Measurements from ENCODE around the gene CYP4F2.
"Not testable (repeated sequence)": the region's sequence is repeated elsewhere in the genome, so short reads cannot be mapped to it uniquely, and the experiment has no call there.

Gene CYP4F2

GRCh38 chr19:15846923-15847322, 51.0 kb downstream of the CYP4F2 start:
- no peak for DNase-seq (ENCODE audit: low spot score)

- DNase-seq (ENCODE audit: low spot score) = not testable (repeated sequence)
Measured at GRCh38 chr19:15843894-15844222, 54.0 kb downstream of the CYP4F2 start.

- DNase-seq (ENCODE audit: low spot score) = no peak
Measured at GRCh38 chr19:15843203-15843893, 54.5 kb downstream of the CYP4F2 start.

- peak; percentile 21 for DNase-seq (ENCODE audit: low spot score)
Measured at GRCh38 chr19:15841875-15842569, 55.9 kb downstream of the CYP4F2 start.

GRCh38 chr19:15840833-15841232, 57.0 kb downstream of the CYP4F2 start:
- peak; percentile 9 for DNase-seq (ENCODE audit: low spot score)

GRCh38 chr19:15839888-15840287, 58.0 kb downstream of the CYP4F2 start:
- not testable (repeated sequence) for DNase-seq (ENCODE audit: low spot score)

GRCh38 chr19:15838351-15838750, 59.5 kb downstream of the CYP4F2 start:
- no peak for DNase-seq (ENCODE audit: low spot score)

- no peak for DNase-seq (ENCODE audit: low spot score)
Measured at GRCh38 chr19:15837221-15837731, 60.6 kb downstream of the CYP4F2 start.

- DNase-seq (ENCODE audit: low spot score) = peak; percentile 99
Measured at GRCh38 chr19:15836330-15837220, 61.3 kb downstream of the CYP4F2 start.

GRCh38 chr19:15835565-15836329, 62.1 kb downstream of the CYP4F2 start:
- not testable (repeated sequence) for DNase-seq (ENCODE audit: low spot score)

GRCh38 chr19:15834232-15834631, 63.6 kb downstream of the CYP4F2 start:
- not testable (repeated sequence) for DNase-seq (ENCODE audit: low spot score)

- DNase-seq (ENCODE audit: low spot score) = no peak
Measured at GRCh38 chr19:15831626-15832025, 66.2 kb downstream of the CYP4F2 start.

- no peak for DNase-seq (ENCODE audit: low spot score)
Measured at GRCh38 chr19:15829786-15830185, 68.1 kb downstream of the CYP4F2 start.

GRCh38 chr19:15829306-15829698, 68.6 kb downstream of the CYP4F2 start:
- no peak for DNase-seq (ENCODE audit: low spot score)

- DNase-seq (ENCODE audit: low spot score) = not testable (repeated sequence)
Measured at GRCh38 chr19:15828611-15829305, 69.1 kb downstream of the CYP4F2 start.

GRCh38 chr19:15828121-15828610, 69.7 kb downstream of the CYP4F2 start:
- no peak for DNase-seq (ENCODE audit: low spot score)

Measured in NAMALWA (cell line).